Endodermal cell (in vitro differentiated cells): ENCODE measurements around the gene LMTK2. TPM values are rescaled to one million over a fixed set of nuclear protein-coding genes. Genes with fewer than 3 reads are reported as not detected.

Experiments
- DNase-seq: peaks from one replicate; pipeline ENCODE4 v3.0.0-alpha.2; 2017
- H3K27ac ChIP-seq: 2 replicates; pipeline ENCODE4 v1.5.1; 2013; ENCODE audit warnings: mild to moderate bottlenecking, low read depth, low read length, moderate library complexity
- H3K27me3 ChIP-seq: 2 replicates; pipeline ENCODE4 v1.6.1; 2013; ENCODE audit warnings: mild to moderate bottlenecking, low read length, moderate library complexity; ENCODE audit not compliant: insufficient read depth, control insufficient read depth, poor library complexity, severe bottlenecking
- H3K36me3 ChIP-seq: 2 replicates; pipeline ENCODE4 v1.7.0; 2013; ENCODE audit warnings: mild to moderate bottlenecking, low read length, moderate library complexity; ENCODE audit not compliant: control insufficient read depth, insufficient read depth
- H3K4me1 ChIP-seq: one replicate; pipeline ENCODE4 v1.7.0; 2013; ENCODE audit warnings: low read length; ENCODE audit not compliant: control insufficient read depth, insufficient read depth
- H3K4me3 ChIP-seq: 2 replicates; pipeline ENCODE4 v1.5.1; 2013; ENCODE audit warnings: mild to moderate bottlenecking, low read length, moderate library complexity
- H3K9ac ChIP-seq: 2 replicates; pipeline ENCODE4 v1.6.1; 2013; ENCODE audit warnings: mild to moderate bottlenecking, low read length, moderate library complexity; ENCODE audit not compliant: poor library complexity, severe bottlenecking; ENCODE audit errors: extremely low read depth
- H3K9me3 ChIP-seq: 2 replicates; pipeline ENCODE4 v1.6.1; 2013; ENCODE audit warnings: mild to moderate bottlenecking, low read length, moderate library complexity; ENCODE audit not compliant: control insufficient read depth
- H3K27ac Mint-ChIP-seq: 2 replicates; pipeline ENCODE4 v1.8.0; 2020; ENCODE audit warnings: mixed read lengths
- H3K27me3 Mint-ChIP-seq: 2 replicates; pipeline ENCODE4 v1.8.0; 2021; ENCODE audit warnings: mild to moderate bottlenecking, mixed read lengths; ENCODE audit not compliant: insufficient read depth
- H3K36me3 Mint-ChIP-seq: 2 replicates; pipeline ENCODE4 v1.8.0; 2020; ENCODE audit warnings: low read depth, mixed read lengths
- H3K4me1 Mint-ChIP-seq: 2 replicates; pipeline ENCODE4 v1.8.0; 2020; ENCODE audit warnings: mixed read lengths
- H3K4me3 Mint-ChIP-seq: 2 replicates; pipeline ENCODE4 v1.8.0; 2020; ENCODE audit warnings: mild to moderate bottlenecking, moderate library complexity, mixed read lengths
- H3K9me3 Mint-ChIP-seq: 2 replicates; pipeline ENCODE4 v1.8.0; 2020; ENCODE audit warnings: mild to moderate bottlenecking, mixed read lengths
- WGBS, 2 experiments: methylation state at CpG; one replicate each; pipeline versions ENCODE4 v1.1.5 to v1.1.7; 2013; ENCODE audit warnings: missing lambda C conversion rate in 2 of 2, mixed read lengths in 1 of 2; ENCODE audit not compliant: insufficient coverage in 1 of 2, insufficient read length in 1 of 2; 5-methylcytosine and 5-hydroxymethylcytosine counted together
- total RNA-seq, 2 donors: library from RNA; stranded (reverse); fragmentation: NEBNext Ultra II Directional in 1 of 2; extraction: Animal tissue kit (Norgen Biotek cat#: 25700) in 1 of 2; gene quantifications; 2 replicates in 1 of 2; 3 replicates in 1 of 2; pipeline ENCODE4 v1.2.1, GENCODE V29; 2021
- TF ChIP-seq, protein P1 (sequence below): fragments of 200-600 bp; sonication (generic); conservative IDR thresholded peaks from 2 replicates; pipeline ENCODE4 v1.5.0; 2021; ENCODE audit warnings: antibody characterized with exemption, mild to moderate bottlenecking

The LMTK2 gene
- total RNA-seq, 2 donors from 2014 or later = 23.5 to 25.6 TPM

DNA sequence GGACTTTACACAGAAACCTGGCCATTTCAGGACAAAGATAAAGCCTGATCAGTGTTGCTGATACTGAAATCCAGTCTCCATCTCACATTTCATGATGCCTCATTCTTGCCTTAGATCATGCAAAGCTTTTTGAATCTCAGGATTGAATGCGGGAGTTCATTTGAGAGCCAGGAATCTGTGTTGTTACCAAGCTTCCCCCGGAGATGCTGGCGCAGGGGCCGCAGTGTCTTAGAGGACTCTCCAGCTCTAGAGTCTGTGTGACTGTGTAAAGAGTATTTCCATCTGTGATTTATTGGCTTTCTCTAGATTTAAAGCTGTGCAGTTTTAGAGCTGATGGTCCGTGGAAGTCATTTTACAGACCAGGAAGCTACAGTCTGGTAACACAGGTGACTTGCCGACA lies 32.0 kb downstream of the LMTK2 start:
- no peak for DNase-seq
- H3K4me1 Mint-ChIP-seq = peaks cover 11% of the 10 kb centered on the region
- H3K4me3 ChIP-seq = no peak overlapping the region
- H3K27ac Mint-ChIP-seq = no peak overlapping the region
- H3K9me3 Mint-ChIP-seq = no peaks in the 10 kb centered on the region
- no peak overlapping the region for H3K9ac ChIP-seq
- H3K36me3 Mint-ChIP-seq = peaks cover 43% of the 10 kb centered on the region
- TF ChIP-seq, protein P1, sequence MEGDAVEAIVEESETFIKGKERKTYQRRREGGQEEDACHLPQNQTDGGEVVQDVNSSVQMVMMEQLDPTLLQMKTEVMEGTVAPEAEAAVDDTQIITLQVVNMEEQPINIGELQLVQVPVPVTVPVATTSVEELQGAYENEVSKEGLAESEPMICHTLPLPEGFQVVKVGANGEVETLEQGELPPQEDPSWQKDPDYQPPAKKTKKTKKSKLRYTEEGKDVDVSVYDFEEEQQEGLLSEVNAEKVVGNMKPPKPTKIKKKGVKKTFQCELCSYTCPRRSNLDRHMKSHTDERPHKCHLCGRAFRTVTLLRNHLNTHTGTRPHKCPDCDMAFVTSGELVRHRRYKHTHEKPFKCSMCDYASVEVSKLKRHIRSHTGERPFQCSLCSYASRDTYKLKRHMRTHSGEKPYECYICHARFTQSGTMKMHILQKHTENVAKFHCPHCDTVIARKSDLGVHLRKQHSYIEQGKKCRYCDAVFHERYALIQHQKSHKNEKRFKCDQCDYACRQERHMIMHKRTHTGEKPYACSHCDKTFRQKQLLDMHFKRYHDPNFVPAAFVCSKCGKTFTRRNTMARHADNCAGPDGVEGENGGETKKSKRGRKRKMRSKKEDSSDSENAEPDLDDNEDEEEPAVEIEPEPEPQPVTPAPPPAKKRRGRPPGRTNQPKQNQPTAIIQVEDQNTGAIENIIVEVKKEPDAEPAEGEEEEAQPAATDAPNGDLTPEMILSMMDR = no peak
- H3K27ac ChIP-seq = no peak overlapping the region
- H3K4me3 Mint-ChIP-seq = no peak overlapping the region
- WGBS, 2 experiments = 93 to 98% methylated on average over 6 of the region's 6 CpGs
- peaks cover 3% of the 10 kb centered on the region for H3K4me1 ChIP-seq
- H3K27me3 ChIP-seq = no peaks in the 10 kb centered on the region
- no peaks in the 10 kb centered on the region for H3K9me3 ChIP-seq
- peaks cover 46% of the 10 kb centered on the region for H3K36me3 ChIP-seq
- no peaks in the 10 kb centered on the region for H3K27me3 Mint-ChIP-seq

DNA sequence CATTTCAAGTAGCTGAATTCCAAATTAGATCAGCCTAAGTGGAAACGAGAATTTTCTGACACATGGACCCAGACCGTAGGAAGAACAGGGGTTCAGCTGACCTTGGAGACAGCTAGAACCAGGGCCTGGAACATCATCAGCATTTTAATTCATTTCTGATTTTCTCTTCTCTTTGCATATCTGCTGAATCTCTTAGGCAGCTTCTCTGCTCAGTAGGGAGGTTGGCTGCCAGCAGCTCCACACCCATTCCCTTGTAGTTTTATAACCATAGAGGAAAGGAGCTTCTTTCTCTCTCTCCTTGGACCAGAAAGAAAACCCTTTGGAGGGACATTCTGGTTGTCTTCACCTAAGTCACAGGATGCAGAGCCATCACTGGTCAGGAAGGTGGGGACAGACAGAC lies 36.0 kb downstream of the LMTK2 start:
- TF ChIP-seq, protein P1 = no peak
- Mint-ChIP-seq H3K4me1 (no peaks in the 10 kb centered on the region), H3K27ac (no peak overlapping the region), H3K4me3 (no peak overlapping the region), H3K9me3 (peaks cover 7% of the 10 kb centered on the region), H3K27me3 (no peaks in the 10 kb centered on the region), H3K36me3 (peaks cover 72% of the 10 kb centered on the region)
- Histone ChIP-seq H3K9ac (no peak overlapping the region), H3K4me3 (no peak overlapping the region), H3K27ac (no peak overlapping the region), H3K27me3 (no peaks in the 10 kb centered on the region), H3K9me3 (peaks cover 8% of the 10 kb centered on the region), H3K4me1 (no peaks in the 10 kb centered on the region), H3K36me3 (peaks cover 54% of the 10 kb centered on the region)
- 86 to 91% methylated on average over 2 of the region's 2 CpGs for WGBS, 2 experiments
- no peak for DNase-seq

DNA sequence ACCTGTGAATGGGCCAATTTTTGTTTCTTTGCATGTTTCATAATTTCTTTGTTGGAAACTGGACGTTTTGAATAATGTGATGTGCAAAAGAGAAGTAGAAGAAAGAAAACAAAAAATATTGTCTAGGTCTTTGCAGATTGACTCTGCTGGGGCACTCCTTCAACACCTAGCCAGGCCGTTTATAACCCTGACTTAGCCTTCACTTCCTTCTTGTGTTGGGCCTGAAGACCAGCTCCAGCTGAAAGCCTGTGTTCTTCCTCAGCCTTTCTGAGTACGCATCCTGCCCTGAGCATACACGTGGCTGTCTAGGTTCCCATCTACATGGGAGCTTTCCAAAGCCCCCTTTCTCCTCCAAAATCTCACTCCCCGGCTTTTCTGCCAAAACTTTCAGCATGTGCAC lies 41.9 kb downstream of the LMTK2 start:
- H3K4me3 Mint-ChIP-seq = no peak overlapping the region
- H3K36me3 ChIP-seq = peaks cover 36% of the 10 kb centered on the region
- H3K9ac ChIP-seq = no peak overlapping the region
- peaks cover 7% of the 10 kb centered on the region for H3K9me3 Mint-ChIP-seq
- WGBS, 2 experiments = 89 to 93% methylated on average over 5 of the region's 5 CpGs
- H3K36me3 Mint-ChIP-seq = peaks cover 63% of the 10 kb centered on the region
- TF ChIP-seq, protein P1 = no peak
- no peak overlapping the region for H3K4me3 ChIP-seq
- H3K4me1 ChIP-seq = no peaks in the 10 kb centered on the region
- peaks cover 8% of the 10 kb centered on the region for H3K9me3 ChIP-seq
- H3K27me3 ChIP-seq = no peaks in the 10 kb centered on the region
- DNase-seq = no peak
- H3K27ac ChIP-seq = no peak overlapping the region
- no peak overlapping the region for H3K27ac Mint-ChIP-seq
- peaks cover 16% of the 10 kb centered on the region for H3K4me1 Mint-ChIP-seq
- no peaks in the 10 kb centered on the region for H3K27me3 Mint-ChIP-seq
